Activated CD8-positive, alpha-beta T cell treated with anti-CD3 and anti-CD28 coated beads, Interleukin-2, amount 10 ng/mL, durations not matched to agents 7 days and 5 days (primary cell): ENCODE measurements around the gene VASP. TPM values are rescaled to one million over a fixed set of nuclear protein-coding genes. Genes with fewer than 3 reads are reported as not detected.
A peak's percentile ranks its signal among the peaks of the same experiment; 100 is the strongest.

Experiments
- ATAC-seq: fragments of 150-1000 bp; cut with Tn5 transposase; one replicate; pipeline ENCODE4 v1.10.0; 2021; ENCODE audit warnings: moderate library complexity
- CTCF ChIA-PET: fragments of 350-600 bp; sonication (Branson Sonifier 250); formaldehyde crosslinking; loops from one replicate; lab custom pipeline; 2021; ENCODE audit warnings: antibody characterized with exemption; lab: Charles Lee
- POLR2A ChIA-PET: fragments of 350-600 bp; sonication (Branson Sonifier 250); formaldehyde crosslinking; loops from one replicate; lab custom pipeline; 2021; ENCODE audit warnings: antibody characterized with exemption; lab: Charles Lee
- DNase-seq: peaks from one replicate; pipeline ENCODE4 v3.0.0-alpha.2; 2020
- H3K27ac Mint-ChIP-seq: one replicate; pipeline ENCODE4 v1.8.0; 2021; ENCODE audit warnings: mild to moderate bottlenecking, mixed read lengths
- H3K27me3 Mint-ChIP-seq: one replicate; pipeline ENCODE4 v1.8.0; 2021; ENCODE audit warnings: low read depth, mixed read lengths
- H3K36me3 Mint-ChIP-seq: one replicate; pipeline ENCODE4 v1.8.0; 2021; ENCODE audit warnings: low read depth, mixed read lengths
- H3K4me1 Mint-ChIP-seq: one replicate; pipeline ENCODE4 v1.8.0; 2021; ENCODE audit warnings: low read depth, mixed read lengths
- H3K4me3 Mint-ChIP-seq: one replicate; pipeline ENCODE4 v1.8.0; 2021; ENCODE audit warnings: mild to moderate bottlenecking, mixed read lengths
- H3K9me3 Mint-ChIP-seq: one replicate; pipeline ENCODE4 v1.8.0; 2022; ENCODE audit warnings: mixed read lengths; ENCODE audit not compliant: insufficient read depth
- total RNA-seq, 2 experiments: library from RNA; stranded (reverse); gene quantifications; one replicate each; pipeline ENCODE4 v1.2.3, GENCODE V29; 2021

The VASP gene
- total RNA-seq, 2 experiments from 2014 or later, result 215 to 222 TPM

DNA sequence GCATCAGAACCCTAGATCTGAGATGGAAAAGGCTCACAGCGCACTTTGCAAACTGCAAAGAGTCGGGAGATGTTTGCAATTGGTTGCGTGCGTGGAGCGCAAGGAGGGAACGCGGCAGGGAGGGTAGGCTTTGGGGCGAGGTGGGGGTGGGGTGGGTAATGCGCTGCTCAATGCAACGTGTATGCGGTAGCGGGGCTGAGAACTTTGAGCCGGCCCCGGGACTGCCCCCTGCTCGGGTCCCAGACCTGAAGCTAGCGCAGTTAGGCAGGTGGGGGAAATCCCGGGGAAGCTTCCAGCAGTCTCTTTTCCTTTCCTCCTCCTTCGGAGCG lies 38.5 kb upstream of the VASP start:
- CTCF ChIA-PET, result interaction anchor here (0.7 to 6.3 kb wide), 9 partner anchors 10 to 224 kb away, joined by 3 to 108 read pairs (median 12); partner anchors contain the start of genes QPCTL and SNRPD2
- Mint-ChIP-seq H3K36me3 (no peaks in the 10 kb centered on the region), H3K27me3 (peaks cover 34% of the 10 kb centered on the region), H3K4me1 (peaks cover 38% of the 10 kb centered on the region), H3K27ac (peak overlapping the region; percentile 95), H3K4me3 (peak overlapping the region; percentile 87), H3K9me3 (no peaks in the 10 kb centered on the region)
- peak; percentile 13 for ATAC-seq
- no peak for DNase-seq
- POLR2A ChIA-PET, result interaction anchor here (0.8 to 2.4 kb wide), 15 partner anchors 10 to 1995 kb away, joined by 3 to 27 read pairs (median 4); partner anchors contain the start of gene QPCTL

DNA sequence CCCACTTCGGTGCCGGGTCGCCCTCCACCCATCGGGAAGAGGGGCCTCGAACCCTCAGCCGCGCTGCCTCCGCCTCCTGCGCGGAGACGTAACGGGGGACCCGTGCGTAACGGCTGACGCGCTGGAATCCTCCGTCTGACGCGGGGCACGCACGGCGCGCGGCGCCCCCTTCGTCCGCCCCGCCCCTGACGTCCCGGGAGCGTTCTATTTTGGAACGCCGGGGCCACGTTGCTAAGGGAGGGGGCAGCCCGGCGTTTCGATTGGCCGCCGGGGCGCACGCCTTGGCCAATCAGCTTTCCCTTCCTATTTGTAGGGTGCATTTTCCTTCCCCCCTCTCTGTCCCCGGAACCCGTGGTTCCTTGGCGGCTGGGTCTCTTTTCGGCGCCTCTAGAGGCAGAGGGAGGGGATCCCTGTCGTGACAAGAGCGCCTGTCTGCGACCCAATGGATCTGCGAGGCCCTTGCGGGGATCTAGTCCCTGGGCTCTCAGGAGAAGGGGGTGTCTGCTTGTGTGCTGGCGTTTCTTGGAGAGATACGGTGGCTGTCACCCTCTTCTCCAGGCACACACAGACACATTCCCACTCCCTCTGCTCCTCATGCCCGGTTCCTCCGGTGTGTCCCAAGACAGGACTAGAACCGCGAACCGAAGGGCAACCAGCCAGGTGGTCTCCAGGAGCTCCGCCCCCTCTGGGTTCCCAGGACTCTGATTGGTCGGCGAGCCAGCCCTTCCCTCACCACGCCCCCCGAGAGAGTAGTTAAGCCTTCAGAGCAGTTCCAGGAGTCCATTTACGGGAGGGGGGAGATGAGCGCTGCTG lies 37.9 kb upstream of the VASP start:
- DNase-seq, result peak; percentile 96
- Mint-ChIP-seq H3K27ac (peak overlapping the region; percentile 95), H3K9me3 (no peaks in the 10 kb centered on the region), H3K27me3 (peaks cover 37% of the 10 kb centered on the region), H3K4me1 (peaks cover 38% of the 10 kb centered on the region), H3K36me3 (no peaks in the 10 kb centered on the region), H3K4me3 (peak overlapping the region; percentile 87)
- ChIA-PET POLR2A (interaction anchor here (0.6 to 2.4 kb wide), 15 partner anchors 9 to 1995 kb away, joined by 3 to 27 read pairs (median 4); partner anchors contain the start of gene QPCTL), CTCF (interaction anchor here (0.7 to 6.3 kb wide), 9 partner anchors 9 to 223 kb away, joined by 3 to 108 read pairs (median 12); partner anchors contain the start of genes QPCTL and SNRPD2)
- ATAC-seq, result peak; percentile 28

DNA sequence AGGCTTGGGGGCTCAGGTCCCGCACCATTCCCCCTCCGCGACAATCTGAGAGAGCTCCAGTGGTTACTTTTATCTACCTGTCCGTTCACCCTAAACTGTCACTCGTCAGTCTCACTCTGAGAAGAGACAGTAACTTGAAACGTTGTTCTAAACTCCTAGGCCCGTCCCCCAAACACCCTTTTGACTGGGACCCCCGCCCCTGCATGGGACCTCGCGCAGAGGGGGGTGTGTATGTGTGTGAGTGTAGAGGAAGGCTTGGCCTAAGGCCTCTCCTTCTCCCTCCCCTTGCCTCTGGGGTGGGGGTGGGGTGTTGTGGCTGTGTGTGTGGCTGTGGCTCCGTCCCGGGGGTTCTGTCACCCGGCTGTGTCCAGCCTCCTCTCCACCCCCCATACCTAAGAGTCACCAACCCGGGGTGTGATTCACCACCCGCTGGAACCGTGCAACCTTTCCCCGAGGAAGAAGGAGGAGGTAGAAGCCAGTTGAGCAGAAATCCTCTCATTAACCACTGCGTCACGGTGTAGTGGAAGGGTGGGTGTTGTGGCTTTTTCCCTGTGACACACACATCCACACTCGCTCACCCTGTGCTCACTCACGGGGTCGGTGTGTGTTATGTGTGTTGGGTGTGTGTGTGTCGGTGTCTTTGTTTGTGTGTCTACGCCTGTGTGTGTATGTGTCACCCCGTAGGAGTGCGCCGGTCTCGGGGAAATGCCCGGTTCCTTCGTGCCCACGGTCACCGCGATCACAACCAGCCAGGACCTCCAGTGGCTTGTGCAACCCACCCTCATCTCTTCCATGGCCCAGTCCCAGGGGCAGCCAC lies 37.1 kb upstream of the VASP start:
- H3K9me3 Mint-ChIP-seq, result no peaks in the 10 kb centered on the region
- peaks cover 38% of the 10 kb centered on the region for H3K27me3 Mint-ChIP-seq
- DNase-seq, result peak; percentile 49
- ChIA-PET CTCF (interaction anchor here (1.1 to 11.5 kb wide), 10 partner anchors 8 to 222 kb away, joined by 3 to 455 read pairs (median 19); partner anchors contain the start of genes QPCTL and SNRPD2), POLR2A (interaction anchor here (0.6 to 2.4 kb wide), 9 partner anchors 9 to 1963 kb away, joined by 3 to 27 read pairs (median 5); partner anchors contain the start of gene QPCTL)
- H3K4me1 Mint-ChIP-seq, result peaks cover 45% of the 10 kb centered on the region
- ATAC-seq, result peak; percentile 18
- H3K27ac Mint-ChIP-seq, result peak overlapping the region; percentile 95
- H3K4me3 Mint-ChIP-seq, result peak overlapping the region; percentile 87
- H3K36me3 Mint-ChIP-seq, result no peaks in the 10 kb centered on the region

DNA sequence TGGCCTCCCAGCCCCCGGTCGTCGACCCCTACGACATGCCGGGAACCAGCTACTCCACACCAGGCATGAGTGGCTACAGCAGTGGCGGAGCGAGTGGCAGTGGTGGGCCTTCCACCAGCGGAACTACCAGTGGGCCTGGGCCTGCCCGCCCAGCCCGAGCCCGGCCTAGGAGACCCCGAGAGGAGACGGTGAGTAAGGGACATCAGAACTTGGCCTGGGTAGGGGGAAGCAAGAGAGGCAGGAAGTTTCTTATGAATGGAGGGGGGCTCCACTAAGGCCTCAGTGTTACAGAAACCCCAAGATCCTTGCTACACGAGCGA lies 36.6 kb upstream of the VASP start:
- POLR2A ChIA-PET, result no interaction called here
- no peak for ATAC-seq
- Mint-ChIP-seq H3K27ac (no peak overlapping the region), H3K36me3 (no peaks in the 10 kb centered on the region), H3K9me3 (no peaks in the 10 kb centered on the region), H3K27me3 (peaks cover 39% of the 10 kb centered on the region), H3K4me3 (peak overlapping the region; percentile 18), H3K4me1 (peaks cover 46% of the 10 kb centered on the region)
- CTCF ChIA-PET, result interaction anchor here (2.9 to 11.5 kb wide), 3 partner anchors 8 to 31 kb away, joined by 17 to 455 read pairs (median 108); no protein-coding TSS in a partner anchor
- no peak for DNase-seq

GRCh38 chr19:45471111-45471930 lies 36.0 kb upstream of the VASP start:
- no peaks in the 10 kb centered on the region for H3K36me3 Mint-ChIP-seq
- H3K4me3 Mint-ChIP-seq, result no peak overlapping the region
- peaks cover 47% of the 10 kb centered on the region for H3K4me1 Mint-ChIP-seq
- POLR2A ChIA-PET, result no interaction called here
- no peak for ATAC-seq
- no peak for DNase-seq
- H3K9me3 Mint-ChIP-seq, result no peaks in the 10 kb centered on the region
- CTCF ChIA-PET, result interaction anchor here (2.9 to 11.5 kb wide), 3 partner anchors 7 to 32 kb away, joined by 17 to 455 read pairs (median 108); no protein-coding TSS in a partner anchor
- peaks cover 37% of the 10 kb centered on the region for H3K27me3 Mint-ChIP-seq
- H3K27ac Mint-ChIP-seq, result peak overlapping the region; percentile 57

DNA sequence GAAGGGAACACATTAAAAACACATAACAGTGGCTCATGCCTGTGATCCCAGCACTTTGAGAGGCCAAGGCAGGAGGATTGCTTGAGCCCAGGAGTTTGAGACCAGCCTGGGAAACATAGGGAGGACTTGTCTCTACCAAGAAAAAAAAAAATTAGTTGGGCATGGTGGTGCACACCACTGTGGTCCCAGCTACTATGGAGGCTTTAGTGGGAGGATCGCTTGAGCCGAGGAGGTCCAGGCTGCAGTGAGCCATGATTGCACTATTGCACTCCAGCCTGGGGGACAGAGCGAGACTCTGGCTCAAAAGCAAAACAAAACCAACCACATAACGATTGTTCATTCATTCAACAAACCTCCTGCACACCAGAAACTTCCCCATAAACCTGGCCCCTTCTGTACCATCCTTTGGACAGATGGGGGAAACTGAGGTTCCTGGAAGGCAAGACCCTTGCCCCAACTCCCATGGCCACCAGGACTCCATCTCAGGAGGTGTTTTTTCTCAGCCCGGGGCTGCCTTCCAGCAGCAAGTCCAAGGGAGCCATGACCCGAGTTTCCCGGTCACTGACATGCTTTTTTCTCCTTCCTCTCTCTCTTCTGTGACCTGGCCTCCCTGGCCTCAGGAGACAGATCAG lies 35.2 kb upstream of the VASP start:
- ChIA-PET CTCF (interaction anchor here (1.3 to 11.5 kb wide), 4 partner anchors 13 to 41 kb away, joined by 3 to 455 read pairs (median 12); no protein-coding TSS in a partner anchor), POLR2A (interaction anchor here (0.7 to 1.1 kb wide), 2 partner anchors 22 to 33 kb away, joined by 3 to 4 read pairs; no protein-coding TSS in a partner anchor)
- Mint-ChIP-seq H3K27me3 (peaks cover 38% of the 10 kb centered on the region), H3K4me1 (peaks cover 50% of the 10 kb centered on the region), H3K4me3 (no peak overlapping the region), H3K9me3 (no peaks in the 10 kb centered on the region), H3K36me3 (no peaks in the 10 kb centered on the region), H3K27ac (no peak overlapping the region)
- no peak for ATAC-seq
- DNase-seq, result no peak

GRCh38 chr19:45472563-45473366 lies 34.5 kb upstream of the VASP start:
- H3K4me1 Mint-ChIP-seq, result peaks cover 47% of the 10 kb centered on the region
- peaks cover 37% of the 10 kb centered on the region for H3K27me3 Mint-ChIP-seq
- ATAC-seq, result no peak
- DNase-seq, result no peak
- no peaks in the 10 kb centered on the region for H3K9me3 Mint-ChIP-seq
- no peak overlapping the region for H3K4me3 Mint-ChIP-seq
- no peak overlapping the region for H3K27ac Mint-ChIP-seq
- ChIA-PET POLR2A (interaction anchor here (0.7 to 1.1 kb wide), 2 partner anchors 23 to 34 kb away, joined by 3 to 4 read pairs; no protein-coding TSS in a partner anchor), CTCF (interaction anchor here (1.3 to 11.5 kb wide), 4 partner anchors 13 to 42 kb away, joined by 3 to 455 read pairs (median 12); no protein-coding TSS in a partner anchor)
- no peaks in the 10 kb centered on the region for H3K36me3 Mint-ChIP-seq

- Mint-ChIP-seq H3K4me1 (peaks cover 47% of the 10 kb centered on the region), H3K36me3 (no peaks in the 10 kb centered on the region), H3K27ac (no peak overlapping the region), H3K9me3 (no peaks in the 10 kb centered on the region), H3K4me3 (no peak overlapping the region), H3K27me3 (peaks cover 37% of the 10 kb centered on the region)
- CTCF ChIA-PET, result interaction anchor here (1.3 to 11.5 kb wide), 4 partner anchors 12 to 43 kb away, joined by 3 to 455 read pairs (median 12); no protein-coding TSS in a partner anchor
- POLR2A ChIA-PET, result no interaction called here
- no peak for ATAC-seq
- DNase-seq, result no peak
These were observed 34.0 kb upstream of the VASP start for GRCh38 chr19:45473367-45473681.

- ChIA-PET POLR2A (no interaction called here), CTCF (interaction anchor here (2.3 to 11.5 kb wide), 2 partner anchors 28 to 35 kb away, joined by 7 to 455 read pairs; no protein-coding TSS in a partner anchor)
- Mint-ChIP-seq H3K36me3 (no peaks in the 10 kb centered on the region), H3K9me3 (no peaks in the 10 kb centered on the region), H3K4me3 (no peak overlapping the region), H3K4me1 (peaks cover 46% of the 10 kb centered on the region), H3K27ac (no peak overlapping the region), H3K27me3 (peaks cover 37% of the 10 kb centered on the region)
- no peak for DNase-seq
- ATAC-seq, result no peak
These were observed 33.3 kb upstream of the VASP start for GRCh38 chr19:45473682-45474605.
